ENCODE measurements around the gene HCN2.

Gene HCN2

GRCh38 chr19:658916-659839 is 69.5 kb downstream of the HCN2 start:
- no peak for DNase-seq

GRCh38 chr19:660793-661426 is 71.2 kb downstream of the HCN2 start:
- DNase-seq: peak in 1 of 2 experiments; percentile 42

- DNase-seq: peak; percentile 76 to 77
Measured at GRCh38 chr19:661427-662196, 71.9 kb downstream of the HCN2 start.

GRCh38 chr19:662207-662961 is 72.7 kb downstream of the HCN2 start:
- peak; percentile 81 to 82 for DNase-seq

GRCh38 chr19:662962-663681 is 73.4 kb downstream of the HCN2 start, which contains the start of gene RNF126:
Gene RNF126 (minus strand): TSS chr19:663214. CDS start chr19:663121, 93 bp downstream.
- peak; percentile 95 to 96 for DNase-seq

- DNase-seq: no peak
Measured at GRCh38 chr19:663682-664117, 74.0 kb downstream of the HCN2 start.

- peak; percentile 91 to 92 for DNase-seq
Measured at GRCh38 chr19:664913-665443, 75.3 kb downstream of the HCN2 start.

Measured in activated T-cell treated with anti-CD3 and anti-CD28 coated beads, Interleukin-2, amount 50 U/mL, for 48 hours (primary cell).